NCI-H1694 (cell line): ENCODE measurements around the gene PLEKHM2.

ENCODE experiments used
- DNase-seq: peaks from one replicate; lab custom pipeline; 2025; lab: John Stamatoyannopoulos, UW

PLEKHM2 gene

DNA sequence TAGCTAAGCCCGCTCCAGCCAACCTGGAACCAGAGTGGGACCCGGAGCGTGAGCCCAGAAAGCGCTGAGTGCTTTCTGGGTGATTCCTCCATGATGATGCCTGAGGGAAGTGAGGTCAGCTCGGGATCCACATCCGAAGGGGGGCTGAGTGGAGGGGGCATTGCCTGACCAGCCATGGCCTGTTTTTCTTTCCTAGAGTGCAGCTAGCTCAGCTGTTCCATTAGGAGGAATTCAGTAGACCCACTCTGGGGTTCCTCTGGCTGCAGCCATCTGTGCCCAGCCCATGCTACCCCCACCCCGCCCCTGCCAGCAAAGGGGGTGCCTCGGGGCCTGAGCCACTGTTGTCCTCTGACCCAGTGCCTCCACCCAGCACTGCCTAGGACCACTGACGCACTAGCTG is 42.4 kb downstream of the PLEKHM2 start:
- DNase-seq: no peak

- DNase-seq: no peak
Observed at GRCh38 chr1:15727021-15727420, 42.9 kb downstream of the PLEKHM2 start.

DNA sequence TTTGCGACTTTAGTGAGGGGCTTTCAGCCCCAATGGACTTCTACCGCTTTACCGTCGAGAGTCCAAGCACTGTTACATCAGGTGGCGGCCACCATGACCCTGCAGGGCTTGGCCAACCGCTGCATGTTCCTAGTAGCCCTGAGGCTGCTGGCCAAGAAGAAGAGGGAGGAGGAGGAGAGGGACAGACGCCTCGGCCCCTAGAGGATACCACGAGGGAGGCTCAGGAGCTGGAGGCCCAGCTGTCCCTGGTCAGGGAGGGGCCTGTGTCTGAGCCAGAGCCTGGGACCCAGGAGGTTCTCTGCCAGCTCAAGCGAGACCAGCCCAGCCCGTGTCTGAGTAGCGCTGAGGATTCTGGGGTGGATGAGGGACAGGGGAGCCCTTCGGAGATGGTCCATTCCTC is 43.3 kb downstream of the PLEKHM2 start:
- DNase-seq: no peak

DNA sequence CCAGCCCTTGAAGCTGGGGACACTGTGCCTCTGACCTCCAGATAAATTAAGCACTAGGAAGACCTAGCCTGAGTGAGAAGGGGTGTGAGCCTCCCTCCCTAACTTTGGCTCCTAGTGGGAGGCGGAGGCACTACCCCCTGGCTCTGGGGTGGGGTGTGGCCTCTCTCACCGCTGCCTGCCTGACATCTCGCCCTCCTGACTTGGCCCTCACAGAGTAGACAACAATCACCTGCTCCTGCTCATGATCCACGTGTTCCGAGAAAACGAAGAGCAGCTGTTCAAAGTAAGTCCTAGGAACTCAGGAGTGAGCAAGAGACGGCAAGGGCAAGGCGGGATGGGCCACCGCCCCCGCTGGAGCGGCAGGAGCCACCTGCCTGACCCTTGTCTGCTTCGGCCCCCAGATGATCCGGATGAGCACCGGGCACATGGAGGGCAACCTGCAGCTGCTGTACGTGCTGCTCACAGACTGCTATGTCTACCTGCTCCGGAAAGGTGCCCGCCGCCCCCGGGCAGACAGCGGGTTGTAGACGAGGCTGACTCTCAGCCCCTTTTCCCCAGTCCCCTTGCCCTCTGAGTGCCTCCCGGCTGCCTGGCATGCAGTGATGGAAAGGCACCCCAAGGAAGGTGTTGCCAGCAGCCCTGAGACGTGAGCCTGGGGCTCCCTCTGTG is 43.9 kb downstream of the PLEKHM2 start:
- no peak for DNase-seq

GRCh38 chr1:15728937-15729657 is 45.0 kb downstream of the PLEKHM2 start:
- no peak for DNase-seq

GRCh38 chr1:15730423-15730822 is 46.3 kb downstream of the PLEKHM2 start:
- no peak for DNase-seq

GRCh38 chr1:15730936-15731335 is 46.8 kb downstream of the PLEKHM2 start:
- no peak for DNase-seq

- no peak for DNase-seq
Observed at GRCh38 chr1:15731735-15732685, 47.9 kb downstream of the PLEKHM2 start.

DNA sequence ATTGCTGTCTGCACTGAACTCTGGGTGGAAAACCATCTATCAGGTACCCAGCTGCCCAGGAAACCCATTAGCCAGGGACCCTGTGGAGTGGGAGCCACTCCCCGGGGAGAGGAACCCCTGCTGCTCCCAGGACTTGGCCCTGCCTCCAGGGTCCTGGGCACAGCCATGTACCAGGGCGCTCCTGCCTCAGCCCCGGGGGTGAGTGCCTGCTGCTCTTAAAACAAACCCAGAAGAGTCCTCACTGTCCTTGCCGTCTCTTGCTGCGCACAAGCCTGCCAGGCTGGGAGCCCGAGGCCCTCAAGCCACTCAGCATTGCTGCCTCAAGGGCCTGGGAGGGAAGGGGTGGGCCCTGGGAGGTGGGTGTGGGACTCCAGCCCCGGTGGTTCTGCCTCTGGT is 48.6 kb downstream of the PLEKHM2 start:
- no peak for DNase-seq

DNA sequence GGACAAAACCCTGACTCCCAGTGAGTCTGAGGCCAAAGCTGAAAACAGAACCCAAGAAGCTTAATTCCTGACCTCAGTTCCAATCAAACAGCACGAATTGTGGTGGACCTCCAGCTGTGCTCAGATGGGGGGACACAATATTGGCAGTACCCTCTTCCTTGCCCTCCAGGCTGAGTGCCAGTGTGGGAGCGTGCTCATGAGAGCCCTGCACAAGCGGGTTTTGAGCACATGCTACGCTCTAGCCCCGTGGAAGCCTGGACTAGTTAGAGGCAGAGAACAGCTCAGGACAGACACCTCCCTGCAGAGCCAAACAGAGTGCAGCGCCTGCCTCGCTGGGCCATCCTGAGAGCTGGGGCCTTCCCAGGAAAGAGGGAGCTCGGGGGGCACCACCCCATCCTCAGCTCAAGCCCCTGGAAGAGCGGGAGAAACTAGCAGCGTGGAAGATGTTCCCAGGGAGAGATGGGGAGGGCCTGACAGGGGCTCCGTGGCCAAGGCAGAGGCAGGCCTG is 49.2 kb downstream of the PLEKHM2 start:
- DNase-seq: no peak

- DNase-seq: no peak
Observed at GRCh38 chr1:15733726-15734226, 49.7 kb downstream of the PLEKHM2 start.

- DNase-seq: no peak
Observed at GRCh38 chr1:15734296-15734695, 50.2 kb downstream of the PLEKHM2 start.

- DNase-seq: no peak
Observed at GRCh38 chr1:15734901-15735300, 50.8 kb downstream of the PLEKHM2 start.

DNA sequence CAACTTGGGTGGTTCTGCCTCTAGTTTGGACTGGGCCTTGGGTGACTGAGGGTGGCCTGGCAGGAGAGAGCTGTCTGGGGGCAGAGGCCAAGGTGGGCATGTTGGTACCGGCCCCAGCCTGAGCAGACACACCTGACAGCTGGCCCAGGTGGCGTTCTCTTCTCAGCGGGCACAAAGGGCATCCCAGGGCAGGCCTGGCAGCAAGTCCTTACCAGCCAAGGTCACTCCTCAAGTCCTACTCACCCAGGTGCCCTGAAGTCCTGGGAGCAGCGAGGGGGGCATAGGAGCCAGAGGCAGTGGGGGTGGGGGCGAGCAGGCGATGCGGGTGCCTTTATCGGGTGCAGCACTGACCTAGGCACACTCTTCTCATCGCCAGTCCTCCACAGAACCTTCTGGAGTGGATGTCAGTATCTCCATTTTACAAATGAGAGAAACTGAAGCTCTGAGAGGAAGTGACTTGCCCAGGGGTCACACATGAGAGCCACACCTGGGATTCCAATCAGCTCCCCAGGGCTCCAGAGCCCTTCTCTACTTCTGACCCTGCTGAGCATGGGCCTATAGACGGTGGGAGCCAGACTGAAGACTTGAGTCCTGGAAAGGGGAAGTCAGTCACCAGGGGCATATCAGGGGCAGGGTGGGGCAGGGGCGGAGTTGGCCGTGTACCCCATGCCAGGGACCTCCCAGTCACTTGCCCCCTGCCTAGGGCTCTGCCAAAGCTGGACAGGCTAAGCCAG is 51.4 kb downstream of the PLEKHM2 start:
- no peak for DNase-seq

DNA sequence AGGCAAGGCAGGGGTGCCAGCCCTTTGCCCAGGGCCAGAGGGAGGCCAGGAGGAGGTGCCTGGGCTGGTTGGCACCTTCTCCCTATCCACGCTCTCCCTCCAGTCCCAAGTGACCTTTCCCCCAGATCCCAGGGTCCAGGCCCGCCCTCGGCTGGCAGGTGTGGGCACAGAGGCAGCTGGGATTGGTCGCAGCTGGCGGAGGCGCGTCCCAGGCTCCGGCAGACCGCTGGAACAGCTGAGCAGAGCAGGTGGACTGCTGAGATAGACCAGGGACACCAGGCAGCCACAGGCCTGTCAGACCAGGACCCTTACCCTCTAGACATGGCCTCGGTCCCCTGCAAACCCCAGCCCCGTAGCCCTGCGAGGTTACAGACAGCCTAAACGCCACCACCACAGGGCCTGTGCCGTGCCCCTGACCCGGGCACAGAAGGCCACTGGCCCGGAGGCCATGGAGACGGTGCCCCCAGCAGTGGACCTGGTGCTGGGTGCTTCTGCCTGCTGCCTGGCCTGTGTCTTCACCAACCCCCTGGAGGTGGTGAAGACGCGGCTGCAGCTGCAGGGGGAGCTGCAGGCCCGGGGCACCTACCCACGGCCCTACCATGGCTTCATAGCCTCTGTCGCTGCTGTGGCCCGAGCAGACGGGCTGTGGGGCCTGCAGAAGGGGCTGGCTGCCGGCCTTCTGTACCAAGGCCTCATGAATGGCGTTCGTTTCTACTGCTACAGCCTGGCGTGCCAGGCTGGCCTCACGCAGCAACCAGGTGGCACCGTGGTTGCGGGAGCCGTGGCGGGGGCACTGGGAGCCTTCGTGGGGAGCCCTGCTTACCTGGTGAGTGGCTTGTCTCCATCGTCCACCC is 52.1 kb downstream of the PLEKHM2 start, which contains the start of gene SLC25A34:
Gene SLC25A34 (plus strand): TSS at position 221 of the 854 bp plus-strand sequence. CDS start 228 bp downstream, at position 449.
- no peak for DNase-seq

DNA sequence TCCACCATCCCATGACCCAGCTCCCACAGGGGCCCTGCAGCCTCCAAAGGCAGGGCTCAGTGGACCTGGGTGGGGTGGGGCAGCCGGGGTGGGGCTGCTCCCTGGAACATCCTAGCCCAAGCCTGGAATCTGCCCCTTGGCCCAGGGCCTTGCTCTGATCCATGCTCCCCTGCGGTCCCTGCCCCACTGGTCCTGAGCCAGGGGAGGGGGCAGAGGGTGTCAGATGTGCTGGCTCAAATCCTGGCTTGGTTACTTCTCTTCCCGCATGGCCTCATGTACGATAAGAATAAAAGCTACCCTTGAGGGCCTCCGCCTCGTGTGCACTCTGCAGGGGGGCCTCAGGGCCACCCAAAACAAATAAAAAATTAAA is 52.8 kb downstream of the PLEKHM2 start:
- no peak for DNase-seq

GRCh38 chr1:15737324-15738319 is 53.5 kb downstream of the PLEKHM2 start:
- DNase-seq: no peak

- no peak for DNase-seq
Observed at GRCh38 chr1:15738416-15739113, 54.4 kb downstream of the PLEKHM2 start.

DNA sequence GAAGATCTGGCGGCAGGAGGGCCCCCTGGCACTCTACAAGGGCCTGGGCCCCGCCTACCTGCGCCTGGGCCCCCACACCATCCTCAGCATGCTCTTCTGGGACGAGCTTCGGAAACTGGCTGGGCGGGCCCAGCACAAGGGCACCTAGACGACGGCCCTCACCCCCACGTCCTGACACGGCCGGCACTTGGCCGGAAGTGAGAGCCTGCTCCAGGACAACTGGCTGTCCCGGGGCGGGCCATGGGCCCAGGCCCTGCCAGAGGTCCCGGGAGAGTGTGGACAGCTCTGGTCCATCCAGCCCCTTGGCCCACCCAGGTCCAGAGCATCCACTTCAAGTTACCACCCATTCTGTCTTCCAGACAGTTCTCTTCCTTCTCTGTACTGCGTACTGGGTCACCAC is 55.1 kb downstream of the PLEKHM2 start:
- no peak for DNase-seq
